ENCODE results near the gene SYT12. TPM values are rescaled to one million over a fixed set of nuclear protein-coding genes. Genes with fewer than 3 reads are reported as not detected.

The SYT12 gene
- total RNA-seq, 2 donors from 2014 or later, result 0.43 to 0.47 TPM

DNA sequence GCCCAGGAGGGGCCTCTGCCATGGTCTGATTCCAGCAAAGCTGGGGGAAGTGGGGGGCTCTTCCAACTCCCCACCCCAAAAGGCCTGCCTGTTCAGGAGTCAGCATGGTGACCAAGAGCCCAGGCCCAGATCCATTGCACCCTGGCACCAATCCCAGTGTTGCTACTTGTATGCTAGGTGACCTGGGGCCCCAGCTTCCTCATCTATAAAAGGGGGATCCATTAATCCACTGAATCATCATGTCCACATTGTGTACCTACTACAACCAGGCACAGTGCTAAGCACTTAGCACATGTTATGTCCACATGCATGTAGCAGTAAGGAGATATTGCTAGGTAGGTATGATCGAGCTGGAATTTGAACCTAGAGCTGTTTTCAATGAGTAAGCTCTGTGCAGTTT is 2.0 kb downstream of the SYT12 start:
- DNase-seq, result no peak
- ATAC-seq, result no peak
- intact Hi-C loops (cut with DNase I, micrococcal nuclease), result no loop called here

DNA sequence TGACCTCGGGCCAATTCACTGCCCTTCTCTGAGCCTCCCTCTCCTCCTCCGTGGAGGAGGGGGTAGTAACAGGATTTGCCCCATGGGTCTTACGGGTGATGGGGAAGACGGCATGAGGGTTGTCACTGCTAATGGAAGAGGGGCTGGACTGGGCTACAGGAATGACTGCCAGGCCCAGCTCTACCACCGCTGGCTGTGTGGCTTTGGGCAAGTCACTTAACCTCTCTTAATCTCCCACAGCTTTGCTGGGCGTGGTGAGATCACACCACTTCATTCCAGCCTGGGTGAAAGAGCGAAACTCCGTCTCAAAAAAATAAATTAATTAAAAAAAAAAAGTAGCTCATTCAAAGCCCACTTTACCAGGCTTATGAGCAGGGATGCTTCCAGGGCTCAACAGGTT is 2.8 kb downstream of the SYT12 start:
- ATAC-seq (no peak), DNase-seq (no peak)
- intact Hi-C loops (cut with DNase I, micrococcal nuclease), result no loop called here

DNA sequence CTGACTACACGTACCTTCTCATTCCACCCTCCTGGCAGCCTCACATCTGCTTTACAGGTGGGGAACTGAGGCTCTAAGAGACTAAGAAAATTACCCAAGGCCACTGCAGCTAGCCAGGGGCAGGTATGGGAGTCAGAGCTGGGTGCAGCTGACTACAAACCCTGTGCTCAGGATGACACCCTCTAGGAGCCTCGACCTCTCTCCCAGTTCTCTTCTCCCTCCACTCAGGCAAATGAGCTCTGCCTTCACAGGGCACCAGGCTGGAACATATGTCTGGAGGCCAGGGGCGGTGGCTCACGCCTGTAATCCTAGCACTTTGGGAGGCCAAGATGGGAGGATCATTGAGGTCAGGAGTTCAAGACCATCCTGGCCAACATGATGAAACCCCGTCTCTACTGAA is 4.0 kb downstream of the SYT12 start:
- intact Hi-C loops (cut with DNase I, micrococcal nuclease), result no loop called here
- ATAC-seq (no peak), DNase-seq (no peak)

DNA sequence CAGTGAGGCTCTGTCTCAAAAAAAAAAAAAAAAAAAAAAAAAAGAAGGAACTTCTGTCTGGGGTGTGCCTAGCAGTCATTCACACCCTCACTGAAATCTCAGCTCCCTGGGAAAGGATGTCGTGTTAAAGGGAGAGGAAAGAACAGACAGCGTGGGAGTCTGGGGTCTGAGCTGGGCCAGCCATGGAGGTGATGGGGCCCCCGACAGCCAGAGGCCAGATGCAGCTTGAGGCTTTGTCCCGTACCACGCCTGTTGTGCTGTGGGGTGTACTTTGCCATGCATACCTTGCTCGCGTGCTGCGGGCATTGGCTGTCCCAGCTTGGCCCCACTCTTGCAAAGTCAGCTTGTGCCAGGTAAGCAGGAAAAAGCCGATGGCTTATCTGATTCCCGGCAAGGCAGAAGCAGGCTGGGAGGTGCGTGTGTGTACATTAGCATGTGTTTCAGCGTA is 4.6 kb downstream of the SYT12 start:
- ATAC-seq (no peak), DNase-seq (no peak)
- intact Hi-C loops (cut with DNase I, micrococcal nuclease), result no loop called here

DNA sequence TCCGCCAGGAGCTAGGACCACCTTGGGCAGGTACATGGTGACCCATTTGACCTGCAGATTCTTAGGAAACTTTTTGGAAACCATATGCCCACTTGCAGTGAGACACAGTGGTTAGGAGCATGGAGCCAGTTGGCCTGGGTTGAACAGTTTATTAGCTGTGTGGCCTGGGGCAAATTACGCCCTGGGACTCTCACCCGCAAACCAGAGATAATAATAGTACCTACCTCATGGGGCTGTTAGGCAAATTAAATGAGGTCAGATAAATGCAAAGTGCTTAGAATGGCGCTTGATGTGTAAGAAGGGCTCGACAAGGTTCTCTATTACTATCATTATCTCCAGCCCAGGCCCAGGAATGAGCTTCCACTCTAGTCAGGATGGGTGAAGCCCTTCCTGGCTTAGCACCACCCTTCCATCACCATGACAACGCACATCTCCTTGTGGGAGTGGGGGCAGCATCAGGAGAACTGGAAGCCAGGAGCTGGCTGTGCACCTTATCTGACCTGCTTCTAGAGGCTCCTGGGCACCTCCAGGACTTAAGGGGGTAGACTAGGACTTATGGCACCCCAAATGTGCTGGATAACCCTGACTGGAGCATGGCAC is 5.1 kb downstream of the SYT12 start:
- intact Hi-C loops (cut with DNase I, micrococcal nuclease), result no loop called here
- no peak for DNase-seq

DNA sequence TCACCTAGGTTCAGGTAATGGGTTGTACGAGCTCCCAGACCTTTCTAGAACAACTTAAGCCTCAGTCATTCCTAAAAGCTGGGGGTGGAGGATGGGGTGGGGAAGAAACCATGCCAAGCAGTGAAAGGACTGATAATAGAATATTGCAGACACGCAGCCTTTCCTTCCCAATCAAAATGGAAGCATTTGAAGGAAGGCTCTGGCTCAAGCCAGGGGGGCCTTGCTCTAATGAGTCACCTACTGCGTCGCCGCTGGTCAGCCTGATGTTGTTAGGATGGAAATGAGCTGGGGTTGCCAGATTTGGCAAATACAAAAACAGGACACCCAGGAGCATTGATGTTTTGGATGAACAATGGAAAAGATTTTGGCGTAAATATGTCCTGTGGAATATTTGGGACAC is 6.2 kb downstream of the SYT12 start:
- intact Hi-C loops (cut with DNase I, micrococcal nuclease), result no loop called here
- ATAC-seq (no peak), DNase-seq (no peak)

More for the DNA sequence above, 5.1 kb downstream of the SYT12 start:
- no peak for ATAC-seq

DNA sequence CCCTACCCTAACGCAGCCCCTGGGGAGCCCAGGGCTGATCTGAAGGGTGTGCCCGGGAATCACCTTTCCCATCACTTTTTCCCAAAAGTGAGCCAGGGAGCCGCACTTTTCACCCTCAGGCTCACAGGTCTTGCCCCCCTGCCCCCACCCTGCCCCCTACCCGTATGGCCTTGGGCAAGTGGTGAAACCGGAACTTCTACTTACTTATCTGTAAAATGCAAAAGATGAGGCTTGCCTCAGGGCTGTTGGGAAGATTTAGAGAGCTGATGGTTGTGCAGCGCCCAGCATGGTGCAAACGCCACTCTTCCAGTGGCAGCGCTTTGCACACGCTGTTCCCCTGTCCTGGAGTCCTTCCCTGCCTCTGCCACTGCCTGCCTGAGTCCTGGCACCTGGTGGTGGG is 8.0 kb downstream of the SYT12 start:
- no peak for DNase-seq
- no peak for ATAC-seq

DNA sequence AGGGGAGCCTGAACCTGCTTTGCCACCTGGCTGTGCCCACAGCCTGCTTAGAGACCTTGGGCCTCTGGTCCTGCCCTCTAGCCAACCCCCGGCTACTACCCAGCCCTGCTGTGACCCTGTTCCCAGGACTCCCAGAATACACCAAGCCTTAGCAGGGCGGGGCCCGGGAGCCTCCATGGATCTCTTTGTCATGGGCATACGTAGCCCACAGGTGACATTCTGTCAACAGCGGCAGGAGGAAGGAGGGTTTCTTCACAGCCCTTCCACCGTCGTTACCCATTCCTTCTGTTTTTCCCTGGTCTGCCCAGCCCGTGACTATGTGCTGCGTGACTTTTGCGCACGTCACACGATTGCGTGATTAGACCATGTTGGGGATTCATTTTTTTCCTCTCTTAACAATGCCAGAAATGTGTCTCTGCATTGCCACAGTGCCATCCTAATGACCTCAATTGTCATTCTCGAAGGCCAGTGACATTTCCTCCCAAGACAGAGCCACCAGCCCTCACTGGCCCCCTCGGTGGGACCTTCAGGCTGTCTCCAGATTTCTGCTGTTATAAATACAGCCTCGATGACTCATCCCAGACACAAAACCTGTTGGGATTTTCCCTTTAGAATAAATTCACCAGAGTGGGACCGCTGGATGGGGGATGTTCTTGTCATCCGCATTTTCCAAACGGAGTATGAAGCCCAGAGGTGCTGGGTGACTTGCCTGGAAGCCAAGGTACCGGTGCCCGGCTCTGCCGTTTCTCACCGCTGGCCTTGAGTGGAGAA is 9.0 kb downstream of the SYT12 start:
- DNase-seq (no peak), ATAC-seq (peak; percentile 21)
- intact Hi-C loops (cut with DNase I, micrococcal nuclease), result no loop called here

More for the DNA sequence above, 8.0 kb downstream of the SYT12 start:
- intact Hi-C loops (cut with DNase I, micrococcal nuclease), result no loop called here

DNA sequence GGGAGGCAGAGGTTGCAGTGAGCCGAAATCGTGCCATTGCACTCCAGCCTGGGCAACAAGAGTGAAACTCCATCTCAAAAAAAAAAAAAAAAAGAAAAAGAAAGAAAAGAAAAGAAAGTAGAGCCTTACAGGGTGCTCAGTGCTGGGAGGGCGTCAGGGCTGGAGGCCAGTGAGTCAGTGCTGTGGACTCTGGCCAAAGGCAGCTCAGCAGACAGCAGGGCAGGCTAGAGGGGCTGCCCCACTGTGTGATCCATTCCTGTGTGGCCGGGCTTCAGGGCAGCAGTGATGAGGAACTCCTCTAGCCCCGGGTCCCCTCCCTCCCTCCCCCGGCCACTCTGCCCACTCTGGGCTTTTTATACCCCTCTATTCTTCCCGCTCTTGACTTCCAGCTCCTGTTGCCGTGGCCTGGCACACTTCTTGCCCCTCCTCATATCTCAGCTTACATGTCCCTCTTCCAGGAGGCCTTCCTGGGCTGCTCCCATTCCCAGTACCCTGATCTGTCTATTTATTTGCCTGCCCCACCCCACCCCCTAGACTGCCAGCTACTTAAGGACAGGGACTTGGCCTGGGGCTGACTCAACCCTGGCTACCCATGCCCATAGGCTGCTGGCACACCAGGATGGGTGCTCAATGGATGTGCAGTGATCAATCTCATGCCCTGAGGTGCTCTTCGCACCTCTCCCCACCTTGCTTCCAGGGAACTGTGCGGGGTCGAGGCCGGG is 10.1 kb downstream of the SYT12 start:
- intact Hi-C loops (cut with DNase I, micrococcal nuclease), result no loop called here
- no peak for DNase-seq
- ATAC-seq, result no peak

DNA sequence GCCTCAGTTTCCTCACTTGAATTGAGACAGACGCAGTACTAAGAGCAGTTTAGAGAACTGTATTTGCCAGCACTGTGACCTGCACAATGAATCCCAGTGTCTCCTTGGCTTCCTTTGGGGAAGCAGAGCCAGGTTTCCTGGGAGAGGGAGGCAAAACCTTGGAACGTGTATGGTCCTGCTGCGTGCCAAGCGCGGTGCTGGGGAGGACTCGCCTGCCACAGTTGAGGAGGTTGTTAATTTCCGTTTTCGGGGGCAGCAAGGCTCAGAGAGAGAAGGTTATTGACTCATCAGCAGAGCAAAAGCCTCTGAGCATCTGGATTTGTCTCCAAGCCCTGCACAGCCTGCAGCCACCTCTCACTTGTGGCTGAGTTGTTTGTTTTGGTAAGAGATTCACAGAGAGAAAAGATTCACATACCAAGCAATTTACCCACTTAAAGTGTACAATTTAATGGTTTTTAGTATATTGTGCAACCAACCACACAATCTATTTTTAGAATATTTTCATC is 10.8 kb downstream of the SYT12 start:
- intact Hi-C loops (cut with DNase I, micrococcal nuclease), result no loop called here
- ATAC-seq (no peak), DNase-seq (no peak)

DNA sequence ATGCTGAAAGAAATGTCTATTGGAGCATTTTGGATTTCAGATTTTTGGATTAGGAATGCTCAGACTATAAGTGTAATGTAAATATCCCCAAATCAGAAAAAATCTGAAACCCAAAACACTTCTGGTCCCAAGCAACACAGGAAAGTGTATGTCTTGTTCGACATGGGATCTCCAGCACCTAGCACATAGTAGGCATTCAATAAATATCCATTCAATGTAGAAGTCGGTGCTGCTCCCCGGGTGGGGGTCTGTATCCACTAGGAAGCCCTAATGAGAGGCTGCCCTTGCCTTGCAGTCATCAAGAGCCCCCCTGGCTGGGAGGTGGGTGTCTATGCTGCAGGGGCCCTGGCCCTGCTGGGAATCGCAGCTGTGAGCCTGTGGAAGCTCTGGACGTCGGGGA is 11.4 kb downstream of the SYT12 start:
- ATAC-seq (no peak), DNase-seq (no peak)
- intact Hi-C loops (cut with DNase I, micrococcal nuclease), result no loop called here

DNA sequence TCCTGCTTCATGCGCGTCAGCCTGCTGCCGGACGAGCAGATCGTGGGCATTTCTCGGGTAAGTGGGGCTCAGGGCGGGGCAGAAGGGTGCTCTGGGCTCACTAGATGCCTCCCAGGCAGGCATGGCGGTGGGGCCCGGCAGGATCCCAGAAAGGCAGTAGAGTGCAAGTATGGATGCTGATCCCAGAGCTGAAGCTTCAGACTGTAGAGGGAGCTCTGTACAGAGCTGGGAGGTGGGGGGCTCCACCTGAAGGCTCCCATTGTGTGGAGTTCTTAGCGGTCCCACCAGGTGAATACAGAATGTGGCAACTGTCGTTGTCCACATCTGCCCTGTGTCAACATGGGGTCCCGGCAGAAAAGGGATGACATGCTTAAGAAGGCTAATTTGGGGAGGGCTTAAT is 17.2 kb downstream of the SYT12 start:
- intact Hi-C loops (cut with DNase I, micrococcal nuclease), result no loop called here
- ATAC-seq, result no peak
- no peak for DNase-seq

DNA sequence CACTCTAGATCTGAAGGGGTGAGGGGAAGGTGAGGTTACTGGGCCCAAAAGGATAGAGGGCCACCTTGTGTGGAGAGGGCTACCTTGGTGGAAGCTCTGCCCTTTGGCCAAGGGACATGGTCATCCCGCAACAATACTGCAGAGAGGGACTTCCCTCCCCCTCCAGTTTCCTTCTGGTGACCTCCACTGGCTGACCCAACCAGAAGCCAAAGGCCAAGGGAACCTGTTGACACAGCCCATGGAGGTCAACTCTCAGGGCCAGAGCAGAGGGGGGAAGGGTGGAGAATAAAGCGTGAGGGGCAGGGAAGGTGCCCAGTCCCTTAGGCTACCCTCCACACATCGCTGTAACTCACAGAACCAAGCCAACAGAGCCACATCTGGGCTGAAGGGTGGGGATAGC is 18.7 kb downstream of the SYT12 start:
- ATAC-seq, result no peak
- no peak for DNase-seq
- intact Hi-C loops (cut with DNase I, micrococcal nuclease), result no loop called here

DNA sequence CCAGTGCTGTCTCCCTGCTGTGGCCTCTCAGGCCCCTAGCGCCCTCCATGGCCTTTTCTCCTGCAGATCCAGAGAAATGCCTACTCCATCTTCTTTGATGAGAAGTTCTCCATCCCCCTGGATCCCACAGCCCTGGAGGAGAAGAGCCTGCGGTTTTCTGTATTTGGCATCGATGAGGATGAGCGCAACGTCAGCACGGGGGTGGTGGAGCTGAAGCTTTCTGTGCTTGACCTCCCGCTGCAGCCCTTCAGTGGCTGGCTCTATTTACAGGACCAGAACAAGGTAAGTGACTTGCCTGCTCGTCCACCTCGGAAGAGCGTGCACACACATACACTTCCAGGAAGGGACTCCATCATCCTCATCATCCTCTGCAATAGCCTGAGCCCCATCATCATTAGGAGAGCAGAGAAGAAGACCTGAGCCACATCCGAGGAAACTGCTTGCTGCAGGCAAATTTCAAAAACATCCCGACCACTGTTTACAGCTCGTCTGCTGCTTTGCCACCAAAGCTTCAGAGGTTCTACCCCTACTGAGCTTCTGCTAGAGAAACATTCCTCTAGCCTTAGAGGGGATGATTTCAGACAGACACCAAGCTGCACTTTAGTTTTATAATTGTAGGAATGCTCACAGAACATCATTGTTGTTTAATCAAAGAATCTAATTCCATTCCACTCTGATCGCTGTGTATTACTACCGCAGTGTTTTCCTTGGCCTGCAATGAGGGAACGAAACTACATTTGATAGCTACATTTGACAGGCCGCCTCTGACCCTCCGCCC is 20.8 kb downstream of the SYT12 start:
- intact Hi-C loops (cut with DNase I, micrococcal nuclease), result no loop called here
- DNase-seq (no peak), ATAC-seq (no peak)

DNA sequence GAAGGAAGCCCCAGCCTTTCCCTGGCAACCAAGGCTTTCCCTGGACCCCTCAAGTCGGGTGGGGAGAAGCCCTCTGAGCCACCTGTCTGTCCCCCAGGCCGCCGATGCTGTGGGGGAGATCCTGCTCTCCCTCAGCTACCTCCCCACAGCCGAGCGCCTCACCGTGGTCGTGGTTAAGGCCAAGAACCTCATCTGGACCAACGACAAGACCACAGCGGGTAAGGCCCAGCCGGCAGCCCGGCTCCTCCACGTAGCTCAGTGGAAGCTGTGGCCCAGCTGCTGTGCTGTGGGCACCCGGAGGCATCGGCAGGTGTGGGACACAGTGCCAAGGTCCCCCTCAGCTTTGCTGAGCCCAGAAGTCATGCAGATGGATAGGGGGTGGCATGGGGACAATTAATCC is 21.6 kb downstream of the SYT12 start:
- ATAC-seq, result no peak
- intact Hi-C loops (cut with DNase I, micrococcal nuclease), result no loop called here
- no peak for DNase-seq

DNA sequence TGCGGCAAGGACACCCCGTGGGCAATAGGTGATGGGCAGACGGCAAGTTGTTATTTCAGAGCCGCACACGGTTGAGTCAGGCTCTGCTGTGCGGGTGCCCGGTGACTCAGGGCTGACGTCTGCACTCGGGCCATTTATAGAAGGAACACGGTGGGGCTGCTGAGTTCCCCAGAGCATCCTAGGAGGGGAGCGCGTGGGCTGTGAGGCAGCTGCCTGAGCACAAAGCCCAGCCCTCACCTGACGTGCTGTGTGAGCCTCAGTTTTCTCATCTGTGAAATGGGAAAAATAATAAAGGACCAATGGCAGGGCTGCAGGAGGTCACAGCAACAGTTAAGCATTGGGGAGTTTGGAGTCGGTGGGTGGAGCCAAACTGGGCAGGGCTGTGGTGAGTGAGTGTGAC is 22.4 kb downstream of the SYT12 start:
- ATAC-seq, result no peak
- no peak for DNase-seq
- intact Hi-C loops (cut with DNase I, micrococcal nuclease), result no loop called here

DNA sequence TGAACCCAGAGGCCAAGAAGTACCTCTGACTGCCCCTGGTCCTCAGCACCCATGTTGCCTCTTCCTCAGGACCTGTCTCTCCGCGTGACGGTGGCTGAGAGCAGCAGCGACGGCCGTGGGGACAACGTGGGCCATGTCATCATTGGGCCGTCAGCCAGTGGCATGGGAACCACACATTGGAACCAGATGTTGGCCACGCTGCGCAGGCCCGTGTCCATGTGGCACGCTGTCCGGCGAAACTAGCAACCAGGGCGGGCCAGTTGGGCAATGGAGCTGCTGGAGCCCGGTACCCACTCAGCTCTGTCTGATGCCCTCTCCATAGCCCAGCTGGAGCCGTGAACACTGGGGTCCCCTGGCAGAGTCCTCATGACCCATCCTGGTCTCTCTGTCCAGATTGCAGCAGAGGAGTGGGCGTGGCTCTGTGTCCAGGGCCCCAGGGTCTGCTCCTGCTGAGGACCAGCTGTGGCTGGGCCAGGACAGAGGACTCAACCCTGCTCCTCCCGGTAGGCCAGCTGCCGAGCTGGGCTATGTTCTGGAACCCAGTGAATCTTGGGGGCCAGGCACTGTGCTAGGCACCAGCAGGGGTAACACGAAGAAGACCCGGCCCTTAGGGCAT is 25.7 kb downstream of the SYT12 start:
- intact Hi-C loops (cut with DNase I, micrococcal nuclease), result no loop called here
- DNase-seq (no peak), ATAC-seq (no peak)

DNA sequence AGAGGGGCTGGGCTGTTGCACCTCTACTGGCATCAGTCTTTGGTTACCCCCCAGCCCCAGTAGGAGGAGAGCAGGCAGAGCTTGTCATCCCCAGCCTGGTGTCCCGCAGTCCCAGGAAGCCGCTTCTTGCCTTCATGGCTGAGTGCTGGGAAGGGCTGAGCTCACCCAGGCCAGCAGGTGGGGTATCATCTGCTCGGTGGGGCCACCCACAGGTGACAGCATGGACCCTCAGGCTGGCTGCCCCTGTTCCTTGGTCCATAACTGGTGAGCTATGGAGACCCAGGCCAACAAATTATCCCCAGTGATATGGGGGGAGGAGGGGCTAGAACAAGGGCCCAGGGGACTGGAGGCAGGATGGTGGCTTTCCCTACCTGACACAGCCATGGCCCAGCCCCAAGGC is 27.2 kb downstream of the SYT12 start:
- intact Hi-C loops (cut with DNase I, micrococcal nuclease), result no loop called here
- no peak for ATAC-seq
- no peak for DNase-seq

All from left colon (tissue), 2 donors.